ENCODE results near the gene CNTNAP2. TPM values are rescaled to one million over a fixed set of nuclear protein-coding genes. Genes with fewer than 3 reads are reported as not detected.

Gene CNTNAP2
- total and polyA plus RNA-seq, 9 donors: 0.24 to 7.0 (median 1.5) TPM

- Histone ChIP-seq H3K4me1 (ENCODE audit: insufficient read depth) (no peaks in the 10 kb centered on the region), H3K27ac (no peak overlapping the region), H3K27me3 (no peaks in the 10 kb centered on the region), H3K36me3 (no peaks in the 10 kb centered on the region), H3K4me3 (no peak overlapping the region), H3K9me3 (no peaks in the 10 kb centered on the region)
- no peak for TF ChIP-seq EP300 (IDR thresholded peaks at IDR 0.05)
- TF ChIP-seq, protein P1, sequence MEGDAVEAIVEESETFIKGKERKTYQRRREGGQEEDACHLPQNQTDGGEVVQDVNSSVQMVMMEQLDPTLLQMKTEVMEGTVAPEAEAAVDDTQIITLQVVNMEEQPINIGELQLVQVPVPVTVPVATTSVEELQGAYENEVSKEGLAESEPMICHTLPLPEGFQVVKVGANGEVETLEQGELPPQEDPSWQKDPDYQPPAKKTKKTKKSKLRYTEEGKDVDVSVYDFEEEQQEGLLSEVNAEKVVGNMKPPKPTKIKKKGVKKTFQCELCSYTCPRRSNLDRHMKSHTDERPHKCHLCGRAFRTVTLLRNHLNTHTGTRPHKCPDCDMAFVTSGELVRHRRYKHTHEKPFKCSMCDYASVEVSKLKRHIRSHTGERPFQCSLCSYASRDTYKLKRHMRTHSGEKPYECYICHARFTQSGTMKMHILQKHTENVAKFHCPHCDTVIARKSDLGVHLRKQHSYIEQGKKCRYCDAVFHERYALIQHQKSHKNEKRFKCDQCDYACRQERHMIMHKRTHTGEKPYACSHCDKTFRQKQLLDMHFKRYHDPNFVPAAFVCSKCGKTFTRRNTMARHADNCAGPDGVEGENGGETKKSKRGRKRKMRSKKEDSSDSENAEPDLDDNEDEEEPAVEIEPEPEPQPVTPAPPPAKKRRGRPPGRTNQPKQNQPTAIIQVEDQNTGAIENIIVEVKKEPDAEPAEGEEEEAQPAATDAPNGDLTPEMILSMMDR (IDR thresholded peaks at IDR 0.05): no peak
- no peak for TF ChIP-seq POLR2A (IDR thresholded peaks at IDR 0.05)
- no peak for DNase-seq
- intact Hi-C loops (cut with DNase I): no loop called here
- 94 to 95% (median 95%) methylated on average over 4 of the region's 4 CpGs for WGBS, 3 donors
Observed at GRCh38 chr7:146449625-146450024, 333.0 kb downstream of the CNTNAP2 start.

- DNase-seq: no peak
- Histone ChIP-seq H3K9me3 (no peaks in the 10 kb centered on the region), H3K27me3 (no peaks in the 10 kb centered on the region), H3K36me3 (no peaks in the 10 kb centered on the region), H3K4me1 (ENCODE audit: insufficient read depth) (no peaks in the 10 kb centered on the region), H3K27ac (no peak overlapping the region), H3K4me3 (no peak overlapping the region)
- 27 to 34% (median 33%) methylated on average over 2 of the region's 2 CpGs for WGBS, 3 donors
- TF ChIP-seq, protein P1 (IDR thresholded peaks at IDR 0.05): no peak
- TF ChIP-seq EP300 (IDR thresholded peaks at IDR 0.05) (no peak), POLR2A (IDR thresholded peaks at IDR 0.05) (no peak)
- intact Hi-C loops (cut with DNase I): no loop called here
Observed at GRCh38 chr7:146455091-146455655, 338.6 kb downstream of the CNTNAP2 start.

GRCh38 chr7:146479040-146479439 lies 362.4 kb downstream of the CNTNAP2 start:
- Histone ChIP-seq H3K4me1 (ENCODE audit: insufficient read depth) (no peaks in the 10 kb centered on the region), H3K27ac (no peak overlapping the region), H3K9me3 (no peaks in the 10 kb centered on the region), H3K36me3 (no peaks in the 10 kb centered on the region), H3K27me3 (no peaks in the 10 kb centered on the region), H3K4me3 (no peak overlapping the region)
- DNase-seq: no peak
- intact Hi-C loops (cut with DNase I): no loop called here
- no peak for TF ChIP-seq EP300 (IDR thresholded peaks at IDR 0.05)
- 65 to 67% (median 67%) methylated on average over 2 of the region's 2 CpGs for WGBS, 3 donors

GRCh38 chr7:146486519-146486918 lies 369.9 kb downstream of the CNTNAP2 start:
- no peak for TF ChIP-seq EP300 (IDR thresholded peaks at IDR 0.05)
- TF ChIP-seq POLR2A (IDR thresholded peaks at IDR 0.05): no peak
- TF ChIP-seq, protein P1 (IDR thresholded peaks at IDR 0.05): no peak
- H3K27ac ChIP-seq: no peak overlapping the region
- H3K9me3 ChIP-seq: no peaks in the 10 kb centered on the region
- no peaks in the 10 kb centered on the region for H3K36me3 ChIP-seq
- no peak for DNase-seq
- no peak overlapping the region for H3K4me3 ChIP-seq
- intact Hi-C loops (cut with DNase I): no loop called here
- H3K4me1 ChIP-seq (ENCODE audit: insufficient read depth): no peaks in the 10 kb centered on the region
- no peaks in the 10 kb centered on the region for H3K27me3 ChIP-seq
- 89 to 94% (median 93%) methylated on average over 3 of the region's 3 CpGs for WGBS, 3 donors

DNA sequence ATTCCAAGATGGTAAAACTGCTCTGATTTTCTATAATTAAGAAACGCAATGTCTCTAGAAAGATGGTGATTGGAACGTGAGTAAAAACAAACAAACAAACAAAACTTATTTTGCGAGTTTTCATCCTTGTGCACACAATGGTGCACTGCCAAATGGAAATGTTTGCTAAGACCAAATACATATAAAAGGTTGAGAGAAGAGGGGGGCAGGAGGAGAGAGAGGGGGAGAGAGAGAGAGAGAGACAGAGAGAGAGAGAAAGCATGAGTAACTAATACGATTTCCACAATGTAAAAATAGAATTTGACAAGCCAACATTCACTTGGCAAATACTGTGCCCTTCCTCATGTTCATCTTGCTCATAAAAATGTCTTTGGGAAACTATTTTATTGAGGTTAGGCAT lies 375.4 kb downstream of the CNTNAP2 start:
- intact Hi-C loops (cut with DNase I): no loop called here
- TF ChIP-seq POLR2A (IDR thresholded peaks at IDR 0.05) (no peak), EP300 (IDR thresholded peaks at IDR 0.05) (no peak)
- TF ChIP-seq, protein P1 (IDR thresholded peaks at IDR 0.05): no peak
- DNase-seq: no peak
- 82 to 88% (median 86%) methylated on average over 4 of the region's 4 CpGs for WGBS, 3 donors
- no peaks in the 10 kb centered on the region for H3K4me1 ChIP-seq (ENCODE audit: insufficient read depth)
- no peaks in the 10 kb centered on the region for H3K36me3 ChIP-seq
- H3K27ac ChIP-seq: no peak overlapping the region
- no peaks in the 10 kb centered on the region for H3K27me3 ChIP-seq
- no peak overlapping the region for H3K4me3 ChIP-seq
- H3K9me3 ChIP-seq: no peaks in the 10 kb centered on the region
